Stimulated activated CD4-positive, alpha-beta T cell treated with anti-CD3 and anti-CD28 coated beads, Interleukin-4, amount 100 ng/mL, for 24 hours (primary cell): ENCODE measurements around the gene DACT1.
A peak's percentile ranks its signal among the peaks of the same experiment; 100 is the strongest.

Experiments used
- DNase-seq: peaks from one replicate; pipeline ENCODE4 v3.0.0-alpha.2; 2020

The DACT1 gene

DNA sequence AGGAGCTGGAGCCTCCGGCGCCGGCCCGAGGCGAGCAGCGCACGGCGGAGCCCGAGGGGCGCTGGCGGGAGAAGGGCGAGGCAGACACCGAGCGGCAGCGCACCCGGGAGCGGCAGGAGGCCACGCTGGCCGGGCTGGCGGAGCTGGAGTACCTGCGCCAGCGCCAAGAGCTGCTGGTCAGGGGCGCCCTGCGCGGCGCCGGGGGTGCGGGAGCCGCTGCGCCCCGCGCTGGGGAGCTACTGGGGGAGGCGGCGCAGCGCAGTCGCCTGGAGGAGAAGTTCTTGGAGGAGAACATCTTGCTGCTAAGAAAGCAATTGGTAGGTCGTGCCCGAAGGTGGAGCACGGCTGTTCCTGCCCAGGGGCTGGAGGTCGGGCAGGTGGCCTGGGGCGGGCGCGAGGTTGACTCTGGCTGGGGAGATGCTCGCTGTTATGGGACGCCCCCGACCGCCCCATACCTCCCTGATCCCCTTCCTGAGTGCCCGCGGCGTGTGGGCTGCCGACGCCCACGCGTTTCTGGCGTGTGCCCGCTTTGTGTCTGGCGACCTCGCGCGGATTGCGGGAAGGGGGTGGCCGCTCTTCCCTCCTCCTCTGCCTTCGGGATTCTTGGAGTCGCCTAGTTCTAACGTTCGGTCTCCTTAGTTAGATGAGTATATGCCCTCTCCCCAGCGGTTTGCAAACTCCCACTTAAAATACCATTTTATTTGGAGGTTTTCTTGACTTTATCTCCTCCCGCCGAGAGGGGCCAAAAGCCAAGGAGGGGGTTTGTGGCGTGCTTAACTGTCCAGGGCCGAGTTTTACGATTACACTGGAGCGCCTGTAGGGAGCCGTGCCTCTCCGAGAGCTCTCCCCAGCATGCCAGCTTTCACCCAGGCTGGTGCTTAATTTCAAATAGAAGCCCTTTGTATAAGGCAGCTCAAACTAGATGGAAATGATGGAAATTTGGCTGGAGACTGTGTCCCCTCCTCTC lies 752 bp downstream of the DACT1 start:
- DNase-seq = peak; percentile 12

DNA sequence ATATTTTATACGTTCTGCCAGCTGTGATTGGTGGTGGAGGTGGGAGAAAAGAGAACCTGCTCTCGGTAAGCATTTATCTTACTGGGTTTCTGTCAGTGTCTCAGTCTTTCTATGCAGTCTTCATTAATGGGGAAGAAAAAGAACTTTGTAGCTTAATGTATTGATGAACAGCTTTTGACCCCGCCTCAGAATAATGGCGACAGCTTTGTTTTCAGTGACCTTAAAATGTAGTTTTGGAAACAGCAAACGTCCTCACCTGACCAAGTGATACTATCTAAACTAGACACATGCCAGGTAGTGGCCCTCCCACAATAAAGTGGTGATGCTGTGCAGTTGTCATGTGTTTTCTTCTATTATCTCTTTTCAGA lies 1.4 kb downstream of the DACT1 start:
- DNase-seq = no peak

DNA sequence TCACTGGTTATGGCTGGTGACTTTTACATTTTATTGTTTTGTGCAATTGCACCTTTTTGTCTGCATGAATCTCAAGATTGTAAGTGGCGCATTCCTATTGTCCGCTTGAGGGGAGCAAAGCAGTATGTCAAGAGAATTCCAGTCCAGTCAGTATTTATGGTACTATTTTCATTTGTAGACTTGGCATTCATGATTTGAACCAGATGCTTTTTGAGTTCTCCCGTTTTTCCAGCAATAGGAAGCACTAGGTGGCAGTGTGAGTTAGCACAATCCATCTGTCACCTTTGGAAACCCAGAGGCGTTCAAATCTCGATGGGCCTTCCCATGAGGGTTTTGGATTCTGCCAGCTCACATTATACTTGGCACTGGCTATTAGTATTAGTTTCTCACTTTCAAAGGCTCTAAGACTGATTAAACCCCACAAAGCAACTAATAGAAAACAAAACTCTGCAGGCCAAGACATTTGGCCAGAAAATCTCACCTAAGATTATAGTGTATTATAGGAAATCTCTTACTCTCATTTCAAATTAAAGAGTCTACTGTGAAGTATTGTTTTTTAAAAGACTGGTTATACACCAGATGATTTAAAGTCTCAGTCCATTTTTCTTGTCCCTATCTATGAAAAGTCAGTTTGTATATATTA lies 2.2 kb downstream of the DACT1 start:
- DNase-seq = no peak

GRCh38 chr14:58640959-58641358 lies 3.2 kb downstream of the DACT1 start:
- DNase-seq = no peak

GRCh38 chr14:58641509-58641908 lies 3.7 kb downstream of the DACT1 start:
- no peak for DNase-seq

GRCh38 chr14:58643366-58643765 lies 5.6 kb downstream of the DACT1 start:
- DNase-seq = no peak

DNA sequence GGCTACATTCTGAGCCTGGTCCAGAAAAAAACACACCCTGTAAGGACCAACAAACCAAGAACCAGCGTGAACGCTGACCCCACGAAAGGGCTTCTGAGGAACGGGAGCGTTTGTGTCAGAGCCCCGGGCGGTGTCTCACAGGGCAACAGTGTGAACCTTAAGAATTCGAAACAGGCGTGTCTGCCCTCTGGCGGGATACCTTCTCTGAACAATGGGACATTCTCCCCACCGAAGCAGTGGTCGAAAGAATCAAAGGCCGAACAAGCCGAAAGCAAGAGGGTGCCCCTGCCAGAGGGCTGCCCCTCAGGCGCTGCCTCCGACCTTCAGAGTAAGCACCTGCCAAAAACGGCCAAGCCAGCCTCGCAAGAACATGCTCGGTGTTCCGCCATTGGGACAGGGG lies 7.9 kb downstream of the DACT1 start:
- no peak for DNase-seq

GRCh38 chr14:58646479-58646878 lies 8.7 kb downstream of the DACT1 start:
- DNase-seq = no peak

- no peak for DNase-seq
Measured at GRCh38 chr14:58647777-58648176, 10.0 kb downstream of the DACT1 start.

GRCh38 chr14:58650857-58651256 lies 13.1 kb downstream of the DACT1 start:
- no peak for DNase-seq

DNA sequence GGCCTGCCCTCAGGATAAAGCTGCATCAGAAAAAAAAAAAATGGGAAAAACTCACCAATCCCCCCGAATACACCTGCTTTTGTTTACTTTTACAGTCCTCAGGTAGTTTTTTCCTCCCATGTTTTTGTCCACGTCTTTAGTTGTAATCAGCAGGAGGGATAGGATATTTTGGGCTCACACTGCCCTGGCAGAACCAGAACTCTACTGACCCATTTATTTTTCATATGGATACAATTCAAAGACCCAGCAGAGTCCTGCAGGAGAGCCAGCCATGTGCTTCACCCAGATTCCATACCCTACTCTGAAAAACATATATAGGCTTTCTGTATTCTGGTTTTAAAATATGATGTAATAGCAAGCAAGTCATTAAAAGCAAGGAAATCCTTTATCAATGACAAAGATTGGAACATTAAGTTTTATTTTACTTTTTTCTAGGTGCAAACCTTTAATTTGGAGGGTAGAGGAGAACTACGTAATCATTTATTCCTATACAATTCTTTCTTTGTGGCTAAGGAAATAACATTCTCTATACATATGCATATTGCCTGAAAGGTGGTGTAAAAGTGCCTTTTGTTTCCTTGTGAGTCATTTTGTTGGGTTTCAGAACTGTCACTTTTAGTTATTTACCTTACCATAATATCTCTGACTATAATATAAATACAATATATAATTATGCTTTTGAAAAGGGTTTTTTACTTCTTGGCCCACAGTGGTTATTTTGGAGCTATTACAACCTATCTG lies 19.1 kb downstream of the DACT1 start:
- DNase-seq = no peak

- DNase-seq = no peak
Measured at GRCh38 chr14:58659061-58659460, 21.3 kb downstream of the DACT1 start.

DNA sequence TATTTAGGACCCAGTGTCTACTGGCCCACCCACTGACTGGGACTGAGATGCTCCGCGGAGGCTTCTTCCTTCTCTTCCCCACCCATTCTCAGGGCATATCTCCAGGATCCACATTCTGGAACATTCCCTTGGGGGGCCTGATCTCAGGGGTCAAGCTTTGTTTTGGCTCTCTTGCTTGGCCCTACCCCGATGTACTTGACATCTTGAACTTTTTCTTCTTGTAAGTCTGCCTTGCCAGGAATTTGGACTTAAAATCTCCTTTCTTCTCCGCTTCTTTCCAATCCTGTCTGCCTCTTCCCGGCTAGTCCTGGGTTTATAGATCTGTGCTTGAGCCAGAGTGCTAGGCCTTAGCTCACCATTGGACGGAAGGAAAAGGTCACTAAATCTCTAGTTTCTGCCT lies 22.1 kb downstream of the DACT1 start:
- DNase-seq = no peak

DNA sequence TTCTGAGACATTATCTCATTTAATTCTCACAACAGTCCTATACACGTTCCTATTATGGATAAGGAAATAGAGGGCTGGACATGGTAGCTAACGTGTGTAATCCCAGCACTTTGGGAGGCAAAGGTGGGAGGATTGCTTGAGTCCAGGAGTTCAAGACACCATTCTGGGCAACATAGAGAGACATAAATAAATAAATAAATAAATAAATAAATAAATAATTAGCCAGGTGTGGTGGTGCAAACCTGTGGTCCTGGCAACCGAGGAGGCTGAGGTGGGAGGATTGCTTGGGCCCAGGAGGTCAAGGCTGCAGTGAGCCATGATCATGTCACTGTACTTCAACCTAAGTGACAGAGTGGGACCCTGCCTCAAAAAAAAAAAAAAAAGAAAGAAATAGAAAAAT lies 22.6 kb downstream of the DACT1 start:
- no peak for DNase-seq

- no peak for DNase-seq
Measured at GRCh38 chr14:58662018-58662417, 24.3 kb downstream of the DACT1 start.

- DNase-seq = no peak
Measured at GRCh38 chr14:58662759-58663158, 25.0 kb downstream of the DACT1 start.

DNA sequence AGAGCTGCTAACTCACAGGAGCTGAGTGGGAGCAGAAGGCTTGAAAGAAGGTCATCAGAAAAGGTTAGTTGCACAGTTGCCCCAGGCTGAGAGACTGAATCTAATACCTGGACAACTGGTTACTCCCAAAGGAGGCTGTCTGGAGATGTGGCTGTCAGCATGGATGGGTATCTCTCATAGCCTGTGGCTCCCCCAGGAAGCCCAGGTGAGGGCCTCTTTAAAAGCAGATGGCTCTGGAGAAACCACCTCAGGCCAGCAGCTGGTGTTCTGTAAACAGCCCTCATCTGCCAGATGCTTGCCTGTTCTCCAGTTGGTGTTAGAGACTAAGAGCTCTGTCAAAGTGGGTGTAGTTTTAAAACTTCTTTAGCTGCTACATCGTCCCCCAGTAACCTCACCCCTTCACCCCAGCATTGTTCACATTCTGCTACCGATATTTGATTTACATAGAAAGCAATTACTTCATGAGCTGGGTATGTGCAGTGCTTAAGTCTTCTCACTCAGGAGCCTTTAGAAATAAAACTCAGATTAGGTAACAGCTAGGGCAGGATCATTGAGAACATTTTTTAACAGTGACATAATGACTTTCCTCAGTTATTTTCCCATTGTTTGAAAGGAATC lies 25.8 kb downstream of the DACT1 start:
- no peak for DNase-seq

GRCh38 chr14:58665773-58666500 lies 28.2 kb downstream of the DACT1 start:
- DNase-seq = no peak

DNA sequence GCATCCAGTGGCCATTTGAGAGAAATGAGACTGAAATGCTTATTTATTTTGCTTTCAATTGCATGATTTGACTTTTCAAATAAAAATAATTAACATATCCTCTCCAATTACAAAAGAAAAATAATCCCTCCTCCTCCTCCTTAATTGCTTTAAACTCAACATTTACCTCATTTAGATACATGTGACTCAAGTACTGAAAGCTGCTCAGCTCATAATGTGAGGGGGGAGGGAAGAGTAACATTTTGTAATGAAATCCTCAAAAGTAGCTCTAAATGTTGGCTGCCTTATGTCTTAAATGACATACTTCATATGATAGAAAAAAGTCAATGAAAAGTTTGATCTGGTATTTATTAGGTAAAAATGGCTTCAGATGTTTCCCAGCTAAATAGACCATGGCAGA lies 29.0 kb downstream of the DACT1 start:
- DNase-seq = no peak

DNA sequence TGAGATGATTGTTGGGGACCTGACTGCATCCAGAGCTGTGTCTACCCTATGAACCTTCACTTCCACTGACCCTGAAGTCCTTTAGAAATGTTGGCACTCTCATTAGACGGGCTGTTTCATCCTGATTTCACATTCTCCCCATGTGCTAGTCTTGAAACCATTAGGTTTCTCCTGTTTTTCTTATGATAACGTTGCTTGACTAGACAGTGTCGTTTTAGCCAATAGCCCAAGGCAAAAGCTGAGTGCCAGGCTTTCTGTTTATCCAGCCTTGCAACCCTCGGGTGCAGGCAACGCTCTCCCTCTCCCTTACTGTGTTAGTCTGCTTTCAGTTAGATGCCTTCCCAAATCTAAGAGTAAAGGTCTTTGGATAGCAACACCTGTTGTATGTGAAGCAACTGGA lies 30.1 kb downstream of the DACT1 start:
- DNase-seq = no peak

DNA sequence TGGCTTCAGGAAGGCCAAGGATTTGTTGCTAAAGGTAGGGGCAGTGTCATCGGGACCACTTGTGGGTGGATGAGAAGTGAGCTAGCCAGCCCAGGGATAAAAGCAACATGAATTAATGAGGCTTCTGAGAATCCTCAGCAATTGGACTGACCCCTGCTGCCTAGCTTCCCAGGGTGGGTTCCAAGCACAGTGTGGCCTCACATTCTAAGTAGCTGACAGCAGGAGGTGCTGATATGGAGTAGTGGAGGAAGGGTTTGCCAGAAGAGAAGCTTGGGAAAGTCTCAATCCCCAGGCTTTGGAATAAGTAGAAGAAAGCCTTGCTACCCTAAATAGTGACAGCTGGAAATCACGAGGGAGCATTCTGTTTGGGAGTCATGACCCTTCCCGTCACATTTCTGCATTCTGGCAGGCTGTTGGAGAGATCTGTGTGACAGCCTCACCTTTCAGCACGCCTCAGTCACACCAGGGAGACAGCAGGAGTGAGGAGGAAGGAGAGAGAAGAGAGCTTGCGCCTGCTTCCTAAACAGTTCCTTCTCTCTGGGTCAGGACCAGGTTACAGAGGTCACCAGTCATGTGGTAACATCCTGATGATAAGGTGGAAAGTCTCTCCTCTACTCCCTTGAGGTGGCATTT lies 31.2 kb downstream of the DACT1 start:
- DNase-seq = no peak

DNA sequence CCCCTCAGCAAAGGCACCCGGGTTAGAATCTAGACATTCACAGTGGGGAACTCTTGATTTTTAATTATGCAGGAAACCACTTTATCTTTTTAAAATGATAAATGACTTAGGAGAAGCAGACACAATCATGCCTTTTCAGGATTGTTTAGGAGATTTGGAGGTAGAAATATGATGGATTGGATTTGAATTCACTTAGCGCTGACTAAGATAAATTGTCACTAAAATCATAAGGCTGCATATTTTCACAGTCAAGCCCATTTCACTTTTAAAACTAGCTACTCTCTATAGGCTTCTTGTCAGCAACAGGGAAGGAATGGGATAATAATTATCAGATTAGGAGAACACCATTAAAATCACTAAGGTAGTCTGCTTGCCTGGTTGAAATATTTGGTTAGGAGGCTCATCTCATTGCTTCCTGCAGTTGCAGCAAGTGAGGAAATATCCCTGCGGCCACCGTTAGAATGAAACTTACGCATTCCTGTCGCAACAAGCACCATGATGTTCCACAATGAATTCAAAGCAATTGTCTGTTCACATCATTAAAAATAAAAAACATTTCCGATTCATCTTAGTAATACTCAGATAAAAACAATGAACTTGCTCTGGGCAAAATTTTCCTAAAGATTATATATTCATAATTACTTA lies 31.9 kb downstream of the DACT1 start:
- DNase-seq = no peak
